Panc1 (cell line): ENCODE measurements around the gene DLG2. TPM values are rescaled to one million over a fixed set of nuclear protein-coding genes. Genes with fewer than 3 reads are reported as not detected.

ENCODE experiments used
- ATAC-seq: fragments of 200-7000 bp; cut with Tn5 transposase; 2 replicates; pipeline ENCODE4 v1.9.1; 2020; ENCODE audit warnings: mild to moderate bottlenecking, moderate library complexity
- BruUV-seq: library from RNA; stranded (reverse); fragments of 400-500 nt; replicated peaks from 2 replicates; lab custom pipeline; 2021; lab: Mats Ljungman, UMichigan
- CTCF ChIA-PET: fragments of 300-600 bp; sonication (Branson Sonifier 250); formaldehyde crosslinking; loops from one replicate; lab custom pipeline; 2022; ENCODE audit warnings: antibody characterized with exemption; lab: Charles Lee
- POLR2A ChIA-PET: fragments of 300-600 bp; sonication (Branson Sonifier 250); formaldehyde crosslinking; loops from one replicate; lab custom pipeline; 2022; ENCODE audit warnings: antibody characterized with exemption; lab: Charles Lee
- DNase-seq: peaks from one replicate; pipeline ENCODE4 v3.0.0-alpha.2; 2010; ENCODE audit warnings: low read depth, low spot score
- H3K27ac ChIP-seq: 2 replicates; pipeline ENCODE4 v1.5.1; 2011; ENCODE audit warnings: mild to moderate bottlenecking, low read length, inconsistent platforms
- H3K27me3 ChIP-seq: fragments of 200-500 bp; sonication (Bioruptor generic); 2 replicates; pipeline ENCODE4 v1.6.0; 2014; ENCODE audit warnings: low read length, inconsistent platforms; ENCODE audit not compliant: control insufficient read depth, insufficient read depth
- H3K36me3 ChIP-seq: fragments of 200-500 bp; sonication (Bioruptor generic); 2 replicates; pipeline ENCODE4 v1.5.1; 2014; ENCODE audit warnings: inconsistent platforms, mild to moderate bottlenecking, low read length, moderate library complexity; ENCODE audit not compliant: control insufficient read depth, insufficient read depth
- H3K4me1 ChIP-seq: 2 replicates; pipeline ENCODE4 v1.5.1; 2011; ENCODE audit warnings: inconsistent platforms, mild to moderate bottlenecking, low read length, moderate library complexity; ENCODE audit not compliant: control insufficient read depth, insufficient read depth
- H3K4me3 ChIP-seq, 2 experiments: 2 replicates each; pipeline ENCODE4 v1.5.1; 2011 to 2012; ENCODE audit warnings: low read depth in 2 of 2, low read length in 2 of 2, mild to moderate bottlenecking in 2 of 2, inconsistent platforms in 1 of 2, moderate library complexity in 1 of 2
- H3K9me3 ChIP-seq: fragments of 200-500 bp; sonication (Bioruptor generic); 2 replicates; pipeline ENCODE4 v1.5.1; 2014; ENCODE audit warnings: low read depth, mild to moderate bottlenecking, inconsistent platforms, low read length, moderate library complexity; ENCODE audit not compliant: control insufficient read depth, insufficient read depth
- POLR2AphosphoS5 ChIP-seq: IDR thresholded peaks from 2 replicates; pipeline ENCODE4 v1.6.1; 2012; ENCODE audit warnings: mild to moderate bottlenecking, low read depth, low read length, moderate library complexity
- SIN3A ChIP-seq: IDR thresholded peaks from 2 replicates; pipeline ENCODE4 v1.6.1; 2012; ENCODE audit warnings: low read depth, mild to moderate bottlenecking, low read length, moderate library complexity, borderline replicate concordance; ENCODE audit not compliant: insufficient read depth
- TCF7L2 ChIP-seq: IDR thresholded peaks from 2 replicates; pipeline ENCODE4 v1.6.1; 2011; ENCODE audit warnings: mild to moderate bottlenecking, low read depth, low read length, inconsistent platforms
- in situ Hi-C: cut with HindIII; loops from 2 replicates; pipeline ENCODE4 v1.10.0; 2016; ENCODE audit warnings: low sequenced_read_pairs, low pct_unique_long_range_greater_than_20kb
- intact Hi-C: fragments of 100-400 bp; cut with micrococcal nuclease; formaldehyde crosslinking; loops from one replicate; pipeline ENCODE4 v1.10.0; 2022; ENCODE audit not compliant: unreplicated experiment
- total RNA-seq: library from RNA; stranded (reverse); gene quantifications from one replicate; pipeline ENCODE4 v1.2.1, GENCODE V29; 2021; ENCODE audit not compliant: unreplicated experiment
- TF ChIP-seq, protein P1 (sequence below), 2 experiments: IDR thresholded peaks; 2 replicates each; pipeline ENCODE4 v1.6.1; 2011 to 2012; ENCODE audit warnings: low read depth in 2 of 2, control low read depth in 1 of 2, low read length in 1 of 2, mild to moderate bottlenecking in 1 of 2, moderate library complexity in 1 of 2; ENCODE audit not compliant: insufficient read depth in 1 of 2
- TF ChIP-seq, protein P2 (sequence below): fragments of 450-650 bp; IDR thresholded peaks from 2 replicates; pipeline ENCODE4 v1.5.1; 2017; ENCODE audit warnings: mild to moderate bottlenecking

DLG2 gene
- total RNA-seq, 1 experiment from 2014 or later: 4.2 TPM

DNA sequence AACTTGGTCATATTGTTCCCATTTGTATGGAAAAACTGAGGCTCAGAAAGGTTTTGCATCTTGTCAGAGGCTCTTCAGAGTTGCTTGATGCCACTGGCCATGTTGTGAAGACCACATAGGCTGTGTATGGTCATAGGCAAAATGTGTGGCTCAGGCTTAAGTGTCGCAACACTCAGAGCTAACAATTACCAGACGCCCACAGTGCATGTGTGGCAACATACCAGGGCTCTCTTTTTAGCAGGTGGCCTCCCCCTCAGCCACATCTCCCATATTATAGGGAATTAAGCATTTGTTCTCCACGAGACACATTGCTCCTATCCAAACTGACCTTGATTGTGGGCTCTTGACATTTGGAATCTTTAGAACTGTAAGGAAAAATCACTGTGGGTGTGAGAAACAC lies 802.5 kb downstream of the DLG2 start:
- Histone ChIP-seq H3K4me3 (no peak overlapping the region), H3K36me3 (no peaks in the 10 kb centered on the region), H3K9me3 (no peaks in the 10 kb centered on the region), H3K27ac (no peak overlapping the region), H3K27me3 (no peaks in the 10 kb centered on the region), H3K4me1 (no peaks in the 10 kb centered on the region)
- ChIA-PET CTCF (no interaction called here), POLR2A (no interaction called here)
- TF ChIP-seq, protein P1, sequence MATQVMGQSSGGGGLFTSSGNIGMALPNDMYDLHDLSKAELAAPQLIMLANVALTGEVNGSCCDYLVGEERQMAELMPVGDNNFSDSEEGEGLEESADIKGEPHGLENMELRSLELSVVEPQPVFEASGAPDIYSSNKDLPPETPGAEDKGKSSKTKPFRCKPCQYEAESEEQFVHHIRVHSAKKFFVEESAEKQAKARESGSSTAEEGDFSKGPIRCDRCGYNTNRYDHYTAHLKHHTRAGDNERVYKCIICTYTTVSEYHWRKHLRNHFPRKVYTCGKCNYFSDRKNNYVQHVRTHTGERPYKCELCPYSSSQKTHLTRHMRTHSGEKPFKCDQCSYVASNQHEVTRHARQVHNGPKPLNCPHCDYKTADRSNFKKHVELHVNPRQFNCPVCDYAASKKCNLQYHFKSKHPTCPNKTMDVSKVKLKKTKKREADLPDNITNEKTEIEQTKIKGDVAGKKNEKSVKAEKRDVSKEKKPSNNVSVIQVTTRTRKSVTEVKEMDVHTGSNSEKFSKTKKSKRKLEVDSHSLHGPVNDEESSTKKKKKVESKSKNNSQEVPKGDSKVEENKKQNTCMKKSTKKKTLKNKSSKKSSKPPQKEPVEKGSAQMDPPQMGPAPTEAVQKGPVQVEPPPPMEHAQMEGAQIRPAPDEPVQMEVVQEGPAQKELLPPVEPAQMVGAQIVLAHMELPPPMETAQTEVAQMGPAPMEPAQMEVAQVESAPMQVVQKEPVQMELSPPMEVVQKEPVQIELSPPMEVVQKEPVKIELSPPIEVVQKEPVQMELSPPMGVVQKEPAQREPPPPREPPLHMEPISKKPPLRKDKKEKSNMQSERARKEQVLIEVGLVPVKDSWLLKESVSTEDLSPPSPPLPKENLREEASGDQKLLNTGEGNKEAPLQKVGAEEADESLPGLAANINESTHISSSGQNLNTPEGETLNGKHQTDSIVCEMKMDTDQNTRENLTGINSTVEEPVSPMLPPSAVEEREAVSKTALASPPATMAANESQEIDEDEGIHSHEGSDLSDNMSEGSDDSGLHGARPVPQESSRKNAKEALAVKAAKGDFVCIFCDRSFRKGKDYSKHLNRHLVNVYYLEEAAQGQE (IDR thresholded peaks at IDR 0.05; ENCODE audit: insufficient read depth in 1 of 2, low read depth in 2 of 2, low read length in 1 of 2): no peak
- TF ChIP-seq, protein P2, sequence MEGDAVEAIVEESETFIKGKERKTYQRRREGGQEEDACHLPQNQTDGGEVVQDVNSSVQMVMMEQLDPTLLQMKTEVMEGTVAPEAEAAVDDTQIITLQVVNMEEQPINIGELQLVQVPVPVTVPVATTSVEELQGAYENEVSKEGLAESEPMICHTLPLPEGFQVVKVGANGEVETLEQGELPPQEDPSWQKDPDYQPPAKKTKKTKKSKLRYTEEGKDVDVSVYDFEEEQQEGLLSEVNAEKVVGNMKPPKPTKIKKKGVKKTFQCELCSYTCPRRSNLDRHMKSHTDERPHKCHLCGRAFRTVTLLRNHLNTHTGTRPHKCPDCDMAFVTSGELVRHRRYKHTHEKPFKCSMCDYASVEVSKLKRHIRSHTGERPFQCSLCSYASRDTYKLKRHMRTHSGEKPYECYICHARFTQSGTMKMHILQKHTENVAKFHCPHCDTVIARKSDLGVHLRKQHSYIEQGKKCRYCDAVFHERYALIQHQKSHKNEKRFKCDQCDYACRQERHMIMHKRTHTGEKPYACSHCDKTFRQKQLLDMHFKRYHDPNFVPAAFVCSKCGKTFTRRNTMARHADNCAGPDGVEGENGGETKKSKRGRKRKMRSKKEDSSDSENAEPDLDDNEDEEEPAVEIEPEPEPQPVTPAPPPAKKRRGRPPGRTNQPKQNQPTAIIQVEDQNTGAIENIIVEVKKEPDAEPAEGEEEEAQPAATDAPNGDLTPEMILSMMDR: no peak
- TF ChIP-seq SIN3A (no peak), POLR2AphosphoS5 (no peak), TCF7L2 (no peak)
- BruUV-seq: no TSS peak
- intact Hi-C loops (no loop called here), in situ Hi-C loops (no loop called here)
- ATAC-seq (no peak), DNase-seq (no peak)

DNA sequence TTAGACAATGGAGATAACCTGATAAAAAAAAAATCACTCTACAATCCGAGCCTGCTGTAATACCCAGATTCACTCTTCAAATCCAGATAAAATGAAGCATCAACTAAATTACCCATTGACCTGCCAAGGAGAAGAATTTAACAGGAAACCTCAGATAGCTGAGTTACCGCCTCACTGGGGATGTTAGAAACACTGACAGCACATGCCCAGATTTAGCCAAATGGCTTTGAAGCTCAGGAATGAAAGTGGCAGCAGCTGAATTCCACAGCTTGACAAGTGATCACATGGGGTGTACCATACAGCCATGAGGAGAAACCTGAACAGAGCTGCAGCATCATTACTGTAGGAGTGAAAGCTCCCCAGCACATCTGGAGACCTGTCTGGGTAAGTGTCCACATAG lies 807.6 kb downstream of the DLG2 start:
- H3K27me3 ChIP-seq: no peaks in the 10 kb centered on the region; the same call in 1 of the 2 replicates
- in situ Hi-C loops: no loop called here
- no peak for DNase-seq
- TF ChIP-seq TCF7L2 (no peak), SIN3A (no peak), POLR2AphosphoS5 (no peak)
- TF ChIP-seq, protein P1 (IDR thresholded peaks at IDR 0.05; ENCODE audit: insufficient read depth in 1 of 2, low read depth in 2 of 2, low read length in 1 of 2): no peak
- TF ChIP-seq, protein P2: no peak
- intact Hi-C loops: no loop called here
- no peak for ATAC-seq
- no TSS peak for BruUV-seq
- ChIA-PET POLR2A (no interaction called here), CTCF (no interaction called here)
- H3K9me3 ChIP-seq: no peaks in the 10 kb centered on the region
- H3K27ac ChIP-seq: no peak overlapping the region
- no peaks in the 10 kb centered on the region for H3K4me1 ChIP-seq
- no peak overlapping the region for H3K4me3 ChIP-seq
- no peaks in the 10 kb centered on the region for H3K36me3 ChIP-seq
